ENCODE results near the gene CNNM1.

CNNM1 gene

GRCh38 chr10:99316374-99316773 lies 12.8 kb upstream of the CNNM1 start:
- Histone ChIP-seq H3K18ac (ENCODE audit: low read depth in 1 of 2, low read length in 2 of 2) (no peak overlapping the region), H4K8ac (ENCODE audit: low read length) (no peak overlapping the region), H2AK5ac (ENCODE audit: low read length, severe bottlenecking) (no peak overlapping the region), H3K14ac (ENCODE audit: low read length in 2 of 2) (no peak overlapping the region), H2BK15ac (ENCODE audit: low read depth, poor library complexity, severe bottlenecking) (no peak overlapping the region), H3K23ac (ENCODE audit: low read length in 2 of 2) (no peak overlapping the region), H3K9ac (ENCODE audit: low read length) (no peak overlapping the region), H3K36me3 (ENCODE audit: control insufficient read depth in 1 of 2, insufficient read depth in 2 of 2, low read depth in 1 of 2, low read length in 2 of 2) (no peaks in the 10 kb centered on the region), H3K27me3 (ENCODE audit: control insufficient read depth in 1 of 2, insufficient read depth in 1 of 2, low read length in 2 of 2) (no peaks in the 10 kb centered on the region), H2AFZ (ENCODE audit: low read depth, low read length) (no peak overlapping the region), H3K9me3 (ENCODE audit: control insufficient read depth, low read length) (peaks cover 10% of the 10 kb centered on the region), H2BK120ac (ENCODE audit: low read depth, low read length) (no peak overlapping the region), H3K79me1 (replicated peaks; ENCODE audit: low read length, poor library complexity, severe bottlenecking) (no peaks in the 10 kb centered on the region), H3K4me1 (ENCODE audit: control insufficient read depth, insufficient read depth, low read depth, low read length) (no peaks in the 10 kb centered on the region), H3K4me2 (ENCODE audit: low read length, poor library complexity, severe bottlenecking) (no peak overlapping the region), H4K91ac (ENCODE audit: low read length) (no peak overlapping the region), H3K4me3 (ENCODE audit: insufficient read depth in 1 of 2, low read depth in 1 of 2, low read length in 2 of 2) (no peak overlapping the region), H2BK5ac (ENCODE audit: low read depth, low read length, poor library complexity, severe bottlenecking) (no peak overlapping the region), H3K4ac (ENCODE audit: low read depth in 1 of 2, low read length in 2 of 2) (no peak overlapping the region), H3K27ac (ENCODE audit: low read length, poor library complexity, severe bottlenecking) (no peak overlapping the region), H2BK12ac (ENCODE audit: low read length in 2 of 2) (no peak overlapping the region)
- WGBS: 87% methylated on average over 14 of the region's 17 CpGs
- no peak for DNase-seq

GRCh38 chr10:99318048-99318447 lies 11.1 kb upstream of the CNNM1 start:
- WGBS: 97% methylated on average over 2 of the region's 3 CpGs
- H3K4me1 ChIP-seq (ENCODE audit: control insufficient read depth, insufficient read depth, low read depth, low read length): no peaks in the 10 kb centered on the region
- no peak overlapping the region for H3K27ac ChIP-seq (ENCODE audit: low read length, poor library complexity, severe bottlenecking)
- H3K18ac ChIP-seq (ENCODE audit: low read depth in 1 of 2, low read length in 2 of 2): no peak overlapping the region
- no peak overlapping the region for H2BK5ac ChIP-seq (ENCODE audit: low read depth, low read length, poor library complexity, severe bottlenecking)
- no peak overlapping the region for H2AK5ac ChIP-seq (ENCODE audit: low read length, severe bottlenecking)
- no peak overlapping the region for H4K8ac ChIP-seq (ENCODE audit: low read length)
- no peak overlapping the region for H3K4ac ChIP-seq (ENCODE audit: low read depth in 1 of 2, low read length in 2 of 2)
- no peak overlapping the region for H2BK12ac ChIP-seq (ENCODE audit: low read length in 2 of 2)
- H2BK15ac ChIP-seq (ENCODE audit: low read depth, poor library complexity, severe bottlenecking): no peak overlapping the region
- H3K4me2 ChIP-seq (ENCODE audit: low read length, poor library complexity, severe bottlenecking): no peak overlapping the region
- no peaks in the 10 kb centered on the region for H3K79me1 ChIP-seq (replicated peaks; ENCODE audit: low read length, poor library complexity, severe bottlenecking)
- H3K23ac ChIP-seq (ENCODE audit: low read length in 2 of 2): no peak overlapping the region
- no peaks in the 10 kb centered on the region for H3K36me3 ChIP-seq (ENCODE audit: control insufficient read depth in 1 of 2, insufficient read depth in 2 of 2, low read depth in 1 of 2, low read length in 2 of 2)
- no peak overlapping the region for H4K91ac ChIP-seq (ENCODE audit: low read length)
- no peak overlapping the region for H2AFZ ChIP-seq (ENCODE audit: low read depth, low read length)
- no peak for DNase-seq
- peaks cover 6 to 10% of the 10 kb centered on the region in 2 experiments for H3K27me3 ChIP-seq (ENCODE audit: control insufficient read depth in 1 of 2, insufficient read depth in 1 of 2, low read length in 2 of 2)
- no peaks in the 10 kb centered on the region for H3K9me3 ChIP-seq (ENCODE audit: control insufficient read depth, low read length)
- H3K9ac ChIP-seq (ENCODE audit: low read length): no peak overlapping the region
- H2BK120ac ChIP-seq (ENCODE audit: low read depth, low read length): no peak overlapping the region
- no peak overlapping the region for H3K14ac ChIP-seq (ENCODE audit: low read length in 2 of 2)
- no peak overlapping the region for H3K4me3 ChIP-seq (ENCODE audit: insufficient read depth in 1 of 2, low read depth in 1 of 2, low read length in 2 of 2)

- no peaks in the 10 kb centered on the region for H3K36me3 ChIP-seq (ENCODE audit: control insufficient read depth in 1 of 2, insufficient read depth in 2 of 2, low read depth in 1 of 2, low read length in 2 of 2)
- no peak overlapping the region for H2BK12ac ChIP-seq (ENCODE audit: low read length in 2 of 2)
- H3K23ac ChIP-seq (ENCODE audit: low read length in 2 of 2): no peak overlapping the region
- no peak overlapping the region for H2AK5ac ChIP-seq (ENCODE audit: low read length, severe bottlenecking)
- no peak overlapping the region for H3K27ac ChIP-seq (ENCODE audit: low read length, poor library complexity, severe bottlenecking)
- no peak overlapping the region for H3K4ac ChIP-seq (ENCODE audit: low read depth in 1 of 2, low read length in 2 of 2)
- WGBS: 87% methylated on average over 2 of the region's 2 CpGs
- H2AFZ ChIP-seq (ENCODE audit: low read depth, low read length): no peak overlapping the region
- no peak overlapping the region for H2BK5ac ChIP-seq (ENCODE audit: low read depth, low read length, poor library complexity, severe bottlenecking)
- H3K4me1 ChIP-seq (ENCODE audit: control insufficient read depth, insufficient read depth, low read depth, low read length): no peaks in the 10 kb centered on the region
- no peak overlapping the region for H3K4me3 ChIP-seq (ENCODE audit: insufficient read depth in 1 of 2, low read depth in 1 of 2, low read length in 2 of 2)
- H3K9me3 ChIP-seq (ENCODE audit: control insufficient read depth, low read length): no peaks in the 10 kb centered on the region
- H3K4me2 ChIP-seq (ENCODE audit: low read length, poor library complexity, severe bottlenecking): no peak overlapping the region
- H4K8ac ChIP-seq (ENCODE audit: low read length): no peak overlapping the region
- H3K79me1 ChIP-seq (replicated peaks; ENCODE audit: low read length, poor library complexity, severe bottlenecking): no peaks in the 10 kb centered on the region
- peaks cover 6 to 10% of the 10 kb centered on the region in 2 experiments for H3K27me3 ChIP-seq (ENCODE audit: control insufficient read depth in 1 of 2, insufficient read depth in 1 of 2, low read length in 2 of 2)
- no peak overlapping the region for H2BK120ac ChIP-seq (ENCODE audit: low read depth, low read length)
- H3K9ac ChIP-seq (ENCODE audit: low read length): no peak overlapping the region
- no peak overlapping the region for H3K18ac ChIP-seq (ENCODE audit: low read depth in 1 of 2, low read length in 2 of 2)
- DNase-seq: no peak
- no peak overlapping the region for H2BK15ac ChIP-seq (ENCODE audit: low read depth, poor library complexity, severe bottlenecking)
- H3K14ac ChIP-seq (ENCODE audit: low read length in 2 of 2): no peak overlapping the region
- H4K91ac ChIP-seq (ENCODE audit: low read length): no peak overlapping the region
These were observed 10.7 kb upstream of the CNNM1 start for GRCh38 chr10:99318475-99318874.

- H2BK5ac ChIP-seq (ENCODE audit: low read depth, low read length, poor library complexity, severe bottlenecking): no peak overlapping the region
- no peaks in the 10 kb centered on the region for H3K9me3 ChIP-seq (ENCODE audit: control insufficient read depth, low read length)
- no peak overlapping the region for H3K23ac ChIP-seq (ENCODE audit: low read length in 2 of 2)
- H4K91ac ChIP-seq (ENCODE audit: low read length): no peak overlapping the region
- peaks cover 0 to 8% of the 10 kb centered on the region in 2 experiments for H3K36me3 ChIP-seq (ENCODE audit: control insufficient read depth in 1 of 2, insufficient read depth in 2 of 2, low read depth in 1 of 2, low read length in 2 of 2)
- H2AFZ ChIP-seq (ENCODE audit: low read depth, low read length): no peak overlapping the region
- H2AK5ac ChIP-seq (ENCODE audit: low read length, severe bottlenecking): no peak overlapping the region
- no peak overlapping the region for H3K4me3 ChIP-seq (ENCODE audit: insufficient read depth in 1 of 2, low read depth in 1 of 2, low read length in 2 of 2)
- H3K79me1 ChIP-seq (replicated peaks; ENCODE audit: low read length, poor library complexity, severe bottlenecking): no peaks in the 10 kb centered on the region
- WGBS: 0% methylated on average over 1 of the region's 1 CpG
- H2BK15ac ChIP-seq (ENCODE audit: low read depth, poor library complexity, severe bottlenecking): no peak overlapping the region
- no peak overlapping the region for H3K18ac ChIP-seq (ENCODE audit: low read depth in 1 of 2, low read length in 2 of 2)
- no peak overlapping the region for H3K9ac ChIP-seq (ENCODE audit: low read length)
- peaks cover 15% of the 10 kb centered on the region for H3K4me1 ChIP-seq (ENCODE audit: control insufficient read depth, insufficient read depth, low read depth, low read length)
- no peak overlapping the region for H3K14ac ChIP-seq (ENCODE audit: low read length in 2 of 2)
- H3K27me3 ChIP-seq (ENCODE audit: control insufficient read depth in 1 of 2, insufficient read depth in 1 of 2, low read length in 2 of 2): peaks cover 16 to 27% of the 10 kb centered on the region in 2 experiments
- no peak overlapping the region for H3K27ac ChIP-seq (ENCODE audit: low read length, poor library complexity, severe bottlenecking)
- H2BK120ac ChIP-seq (ENCODE audit: low read depth, low read length): no peak overlapping the region
- H4K8ac ChIP-seq (ENCODE audit: low read length): no peak overlapping the region
- H3K4me2 ChIP-seq (ENCODE audit: low read length, poor library complexity, severe bottlenecking): no peak overlapping the region
- no peak overlapping the region for H2BK12ac ChIP-seq (ENCODE audit: low read length in 2 of 2)
- peak; percentile 69 for DNase-seq
- H3K4ac ChIP-seq (ENCODE audit: low read depth in 1 of 2, low read length in 2 of 2): no peak overlapping the region
These were observed 3.9 kb upstream of the CNNM1 start for GRCh38 chr10:99325281-99325680.
